Cardiac fibroblast (primary cell): ENCODE data around the gene LRRC4C.
"Not testable (repeated sequence)": the region's sequence is repeated elsewhere in the genome, so short reads cannot be mapped to it uniquely, and the experiment has no call there.

Experiments used
- DNase-seq, 2 donors: peaks; one replicate each; pipeline versions ENCODE4 v3.0.0 to v3.0.0-alpha.2; 2010; ENCODE audit warnings: low read depth in 2 of 2
- H3K4me3 ChIP-seq, 2 donors: replicated peaks in 1 of 2; 1 replicate in 1 of 2; 2 replicates in 1 of 2; pipeline ENCODE4 v1.5.1; 2011; ENCODE audit warnings: low read depth in 2 of 2, low read length in 2 of 2, mild to moderate bottlenecking in 2 of 2, moderate library complexity in 1 of 2
- CTCF ChIP-seq: IDR thresholded peaks from one replicate; pipeline ENCODE4 v1.5.1; 2011; ENCODE audit warnings: low read depth, mild to moderate bottlenecking, low read length, inconsistent platforms

Gene LRRC4C

GRCh38 chr11:40569947-40570531 lies 889.4 kb downstream of the LRRC4C start:
- TF ChIP-seq CTCF, result no peak

GRCh38 chr11:40567392-40567791 lies 892.1 kb downstream of the LRRC4C start:
- DNase-seq, result no peak
- H3K4me3 ChIP-seq, result no peak overlapping the region
- TF ChIP-seq CTCF, result no peak

More at GRCh38 chr11:40569947-40570531, 889.4 kb downstream of the LRRC4C start:
- no peak for DNase-seq
- H3K4me3 ChIP-seq, result no peak overlapping the region

- DNase-seq, result no peak
- H3K4me3 ChIP-seq, result no peak overlapping the region
- TF ChIP-seq CTCF, result no peak
Observed at GRCh38 chr11:40544162-40544561, 915.3 kb downstream of the LRRC4C start.

- DNase-seq, result no peak
- TF ChIP-seq CTCF, result no peak
- no peak overlapping the region for H3K4me3 ChIP-seq
Observed at GRCh38 chr11:40542821-40543220, 916.6 kb downstream of the LRRC4C start.

- TF ChIP-seq CTCF, result no peak
- DNase-seq, result no peak
- H3K4me3 ChIP-seq, result no peak overlapping the region
Observed at GRCh38 chr11:40537734-40538133, 921.7 kb downstream of the LRRC4C start.

- H3K4me3 ChIP-seq, DNase-seq: not testable (repeated sequence)
Observed at GRCh38 chr11:40522080-40522479, 937.4 kb downstream of the LRRC4C start.

- no peak overlapping the region for H3K4me3 ChIP-seq
- no peak for DNase-seq
- TF ChIP-seq CTCF, result no peak
Observed at GRCh38 chr11:40517122-40517521, 942.3 kb downstream of the LRRC4C start.
